ENCODE results near the gene PSMD3. TPM values are rescaled to one million over a fixed set of nuclear protein-coding genes. Genes with fewer than 3 reads are reported as not detected.

The PSMD3 gene
- total and polyA plus RNA-seq, 9 of the 15 experiments (the other 6 are each of a cell fraction or from before 2014, with no cell fraction given) = 2.0 to 251 (median 135) TPM

DNA sequence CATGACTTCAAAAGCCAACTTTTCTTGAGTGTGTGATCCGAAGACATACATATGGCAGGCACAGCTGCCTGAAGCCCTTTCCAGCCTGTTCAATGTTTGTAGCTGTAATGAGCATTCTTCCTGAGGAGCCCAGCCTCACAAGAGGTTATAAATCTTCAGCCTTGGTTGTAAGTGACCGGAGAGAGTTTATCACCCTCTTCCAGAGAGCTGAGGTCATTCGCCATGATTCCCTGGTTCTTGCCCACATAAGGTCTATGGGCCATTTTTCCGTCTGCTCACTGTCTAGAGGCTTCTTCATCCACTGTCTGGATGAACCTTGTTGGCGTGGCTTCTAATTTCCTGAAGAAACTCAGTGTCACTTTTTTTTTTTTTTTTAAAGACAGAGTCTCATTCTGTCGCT lies 24.9 kb downstream of the PSMD3 start (continued):
- TF ChIP-seq, protein P1, sequence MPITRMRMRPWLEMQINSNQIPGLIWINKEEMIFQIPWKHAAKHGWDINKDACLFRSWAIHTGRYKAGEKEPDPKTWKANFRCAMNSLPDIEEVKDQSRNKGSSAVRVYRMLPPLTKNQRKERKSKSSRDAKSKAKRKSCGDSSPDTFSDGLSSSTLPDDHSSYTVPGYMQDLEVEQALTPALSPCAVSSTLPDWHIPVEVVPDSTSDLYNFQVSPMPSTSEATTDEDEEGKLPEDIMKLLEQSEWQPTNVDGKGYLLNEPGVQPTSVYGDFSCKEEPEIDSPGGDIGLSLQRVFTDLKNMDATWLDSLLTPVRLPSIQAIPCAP (CRISPR knock-in tag; IDR thresholded peaks at IDR 0.05; ENCODE audit: borderline replicate concordance) = no peak
- TF ChIP-seq, protein P2, sequence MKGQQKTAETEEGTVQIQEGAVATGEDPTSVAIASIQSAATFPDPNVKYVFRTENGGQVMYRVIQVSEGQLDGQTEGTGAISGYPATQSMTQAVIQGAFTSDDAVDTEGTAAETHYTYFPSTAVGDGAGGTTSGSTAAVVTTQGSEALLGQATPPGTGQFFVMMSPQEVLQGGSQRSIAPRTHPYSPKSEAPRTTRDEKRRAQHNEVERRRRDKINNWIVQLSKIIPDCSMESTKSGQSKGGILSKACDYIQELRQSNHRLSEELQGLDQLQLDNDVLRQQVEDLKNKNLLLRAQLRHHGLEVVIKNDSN (CRISPR knock-in tag; IDR thresholded peaks at IDR 0.05) = no peak
- TF ChIP-seq YY1 (IDR thresholded peaks at IDR 0.05; ENCODE audit: borderline replicate concordance in 1 of 3, control insufficient read depth in 1 of 3, extremely low read depth in 1 of 3, insufficient read depth in 3 of 3, insufficient read length in 1 of 3, insufficient replicate concordance in 2 of 3, low read depth in 1 of 3, low read length in 2 of 3) = peak in 1 of 3 experiments; percentile 38
- TF ChIP-seq, protein P3, sequence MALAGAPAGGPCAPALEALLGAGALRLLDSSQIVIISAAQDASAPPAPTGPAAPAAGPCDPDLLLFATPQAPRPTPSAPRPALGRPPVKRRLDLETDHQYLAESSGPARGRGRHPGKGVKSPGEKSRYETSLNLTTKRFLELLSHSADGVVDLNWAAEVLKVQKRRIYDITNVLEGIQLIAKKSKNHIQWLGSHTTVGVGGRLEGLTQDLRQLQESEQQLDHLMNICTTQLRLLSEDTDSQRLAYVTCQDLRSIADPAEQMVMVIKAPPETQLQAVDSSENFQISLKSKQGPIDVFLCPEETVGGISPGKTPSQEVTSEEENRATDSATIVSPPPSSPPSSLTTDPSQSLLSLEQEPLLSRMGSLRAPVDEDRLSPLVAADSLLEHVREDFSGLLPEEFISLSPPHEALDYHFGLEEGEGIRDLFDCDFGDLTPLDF (CRISPR knock-in tag; IDR thresholded peaks at IDR 0.05) = no peak
- no peak for TF ChIP-seq GTF2F1 (IDR thresholded peaks at IDR 0.05; ENCODE audit: low read depth, low read length)
- TF ChIP-seq SRF (CRISPR knock-in tag; IDR thresholded peaks at IDR 0.05) = peak in 1 of 2 experiments; percentile 88; a peak in 2 of 4 replicates
- no peak for TF ChIP-seq ILK (tag; IDR thresholded peaks at IDR 0.05; ENCODE audit: borderline replicate concordance, low read depth)
- TF ChIP-seq TCF3 (CRISPR knock-in tag; IDR thresholded peaks at IDR 0.05) = peak; percentile 81
- 0 out of 2 replicates have a peak, but pooled peaks have one; percentile 17 for TF ChIP-seq CXXC5 (CRISPR knock-in tag; IDR thresholded peaks at IDR 0.05)
- no peak for TF ChIP-seq ZNF224 (CRISPR knock-in tag; IDR thresholded peaks at IDR 0.05)
- TF ChIP-seq ZNF408 (CRISPR knock-in tag; IDR thresholded peaks at IDR 0.05; ENCODE audit: low read depth) = no peak
- TF ChIP-seq, protein P4, sequence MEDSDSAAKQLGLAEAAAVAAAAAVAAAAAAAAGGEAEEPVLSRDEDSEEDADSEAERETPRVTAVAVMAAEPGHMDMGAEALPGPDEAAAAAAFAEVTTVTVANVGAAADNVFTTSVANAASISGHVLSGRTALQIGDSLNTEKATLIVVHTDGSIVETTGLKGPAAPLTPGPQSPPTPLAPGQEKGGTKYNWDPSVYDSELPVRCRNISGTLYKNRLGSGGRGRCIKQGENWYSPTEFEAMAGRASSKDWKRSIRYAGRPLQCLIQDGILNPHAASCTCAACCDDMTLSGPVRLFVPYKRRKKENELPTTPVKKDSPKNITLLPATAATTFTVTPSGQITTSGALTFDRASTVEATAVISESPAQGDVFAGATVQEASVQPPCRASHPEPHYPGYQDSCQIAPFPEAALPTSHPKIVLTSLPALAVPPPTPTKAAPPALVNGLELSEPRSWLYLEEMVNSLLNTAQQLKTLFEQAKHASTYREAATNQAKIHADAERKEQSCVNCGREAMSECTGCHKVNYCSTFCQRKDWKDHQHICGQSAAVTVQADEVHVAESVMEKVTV (CRISPR knock-in tag; IDR thresholded peaks at IDR 0.05) = no peak
- TF ChIP-seq SIX5 (IDR thresholded peaks at IDR 0.05; ENCODE audit: borderline replicate concordance in 1 of 2, insufficient read depth in 1 of 2, low read depth in 1 of 2, low read length in 2 of 2) = no peak
- peak; percentile 70 for TF ChIP-seq SMARCA4 (IDR thresholded peaks at IDR 0.05)
- no peak for TF ChIP-seq LEF1 (IDR thresholded peaks at IDR 0.05)
- TF ChIP-seq PHB (CRISPR knock-in tag; IDR thresholded peaks at IDR 0.05) = no peak
- TF ChIP-seq, protein P5, sequence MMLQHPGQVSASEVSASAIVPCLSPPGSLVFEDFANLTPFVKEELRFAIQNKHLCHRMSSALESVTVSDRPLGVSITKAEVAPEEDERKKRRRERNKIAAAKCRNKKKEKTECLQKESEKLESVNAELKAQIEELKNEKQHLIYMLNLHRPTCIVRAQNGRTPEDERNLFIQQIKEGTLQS (IDR thresholded peaks at IDR 0.05) = peak; percentile 61; the same call in 1 of the 2 replicates
- TF ChIP-seq, protein P5 (CRISPR knock-in tag; conservative IDR thresholded peaks at IDR 0.05) = peak; percentile 52; the same call in 1 of the 2 replicates

Measured in K562 (cell line).